Suprapubic skin (tissue), 3 donors: ENCODE results near the gene TRIP12.

Experiments
- CTCF ChIP-seq, 2 donors: fragments of 200-600 bp in 1 of 2; fragments of 450-650 bp in 1 of 2; sonication (generic) in 1 of 2; IDR thresholded peaks; one replicate each; pipeline ENCODE4 v1.5.1; 2016 to 2019; ENCODE audit warnings: antibody characterized with exemption in 2 of 2, mild to moderate bottlenecking in 1 of 2, moderate library complexity in 1 of 2
- EP300 ChIP-seq: sonication (generic); formaldehyde crosslinking; IDR thresholded peaks from one replicate; pipeline ENCODE4 v1.6.1; 2017; ENCODE audit warnings: antibody characterized with exemption
- POLR2A ChIP-seq, 2 donors: fragments of 450-650 bp; IDR thresholded peaks; one replicate each; pipeline ENCODE4 v1.6.1; 2017; ENCODE audit warnings: antibody characterized with exemption in 2 of 2, mild to moderate bottlenecking in 2 of 2, moderate library complexity in 2 of 2

- TF ChIP-seq CTCF (IDR thresholded peaks at IDR 0.05) (no peak), EP300 (no peak), POLR2A (IDR thresholded peaks at IDR 0.05) (no peak)
These were observed 22.2 kb downstream of the TRIP12 start for GRCh38 chr2:229899604-229900003.
